ENCODE measurements around the gene BUD13.
A peak's percentile ranks its signal among the peaks of the same experiment; 100 is the strongest.

BUD13 gene

DNA sequence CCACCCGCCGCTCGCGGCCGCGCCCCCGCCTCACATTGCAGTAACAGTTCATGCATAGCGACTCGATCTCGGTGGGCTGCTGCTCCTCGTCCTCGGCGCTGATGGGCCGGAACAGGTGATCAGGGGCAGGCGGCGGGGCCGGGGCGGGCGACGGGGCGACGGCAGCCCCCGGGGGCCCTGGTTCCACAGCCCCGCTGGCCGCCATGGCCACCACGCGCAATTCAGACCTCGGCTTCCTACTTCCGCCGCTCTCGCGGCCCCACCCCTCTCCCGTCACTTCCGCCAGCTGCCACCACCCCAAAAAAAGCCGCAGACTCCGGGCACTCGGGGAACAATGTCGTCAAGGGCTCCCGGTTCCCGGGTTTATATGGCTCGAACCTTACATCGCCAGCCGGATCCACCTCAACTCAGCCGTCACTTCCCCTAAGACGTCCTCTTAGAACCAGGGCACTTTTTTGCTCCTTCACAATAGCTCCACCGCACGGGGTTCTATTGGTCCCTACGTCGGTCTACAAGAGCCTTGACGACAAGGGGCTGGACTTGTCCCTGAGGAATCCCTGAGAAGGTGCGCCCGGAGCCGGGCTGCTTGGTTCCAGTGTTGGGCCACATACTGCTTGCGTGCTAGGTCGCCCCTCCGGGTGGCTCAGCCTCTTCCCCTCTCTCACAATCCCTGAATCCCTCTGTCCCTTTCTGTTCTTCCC is 15.1 kb upstream of the BUD13 start, which contains the start of gene ZPR1:
Gene ZPR1, minus strand, starts transcription at position 238 of the 701 bp plus-strand sequence. Its CDS starts 33 bp downstream, at position 205.
- Mint-ChIP-seq H3K36me3 (ENCODE audit: low read depth) (peaks cover 32% of the 10 kb centered on the region), H3K4me1 (peaks cover 20% of the 10 kb centered on the region), H3K27ac (peak within 1 kb of the TSS; percentile 85 to 96 (median 89)), H3K27me3 (ENCODE audit: low read depth) (peaks cover 8% of the 10 kb centered on the region), H3K9me3 (no peaks in the 10 kb centered on the region), H3K4me3 (peak within 1 kb of the TSS; percentile 97 to 99 (median 98))
- TF ChIP-seq, protein P1, sequence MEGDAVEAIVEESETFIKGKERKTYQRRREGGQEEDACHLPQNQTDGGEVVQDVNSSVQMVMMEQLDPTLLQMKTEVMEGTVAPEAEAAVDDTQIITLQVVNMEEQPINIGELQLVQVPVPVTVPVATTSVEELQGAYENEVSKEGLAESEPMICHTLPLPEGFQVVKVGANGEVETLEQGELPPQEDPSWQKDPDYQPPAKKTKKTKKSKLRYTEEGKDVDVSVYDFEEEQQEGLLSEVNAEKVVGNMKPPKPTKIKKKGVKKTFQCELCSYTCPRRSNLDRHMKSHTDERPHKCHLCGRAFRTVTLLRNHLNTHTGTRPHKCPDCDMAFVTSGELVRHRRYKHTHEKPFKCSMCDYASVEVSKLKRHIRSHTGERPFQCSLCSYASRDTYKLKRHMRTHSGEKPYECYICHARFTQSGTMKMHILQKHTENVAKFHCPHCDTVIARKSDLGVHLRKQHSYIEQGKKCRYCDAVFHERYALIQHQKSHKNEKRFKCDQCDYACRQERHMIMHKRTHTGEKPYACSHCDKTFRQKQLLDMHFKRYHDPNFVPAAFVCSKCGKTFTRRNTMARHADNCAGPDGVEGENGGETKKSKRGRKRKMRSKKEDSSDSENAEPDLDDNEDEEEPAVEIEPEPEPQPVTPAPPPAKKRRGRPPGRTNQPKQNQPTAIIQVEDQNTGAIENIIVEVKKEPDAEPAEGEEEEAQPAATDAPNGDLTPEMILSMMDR (IDR thresholded peaks at IDR 0.05; ENCODE audit: unreplicated experiment in 3 of 3), result no peak

DNA sequence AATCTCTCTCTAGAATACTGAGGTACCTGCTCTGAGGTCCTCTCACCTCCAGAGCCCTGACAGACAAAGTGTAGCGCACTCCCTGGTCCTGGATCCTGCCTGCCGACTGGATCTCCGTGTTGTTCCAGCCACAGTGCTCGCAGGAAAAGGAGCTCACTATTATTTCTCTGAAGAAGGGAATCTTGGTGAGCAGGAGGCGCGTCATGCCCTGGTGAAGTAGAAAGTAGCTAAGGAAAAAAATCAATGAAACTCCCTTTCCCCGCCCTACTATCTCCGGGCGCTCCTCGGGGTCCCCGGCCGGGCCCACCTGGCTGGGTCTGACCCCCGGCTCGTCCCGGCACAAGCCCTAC is 14.6 kb upstream of the BUD13 start:
- peak overlapping the region; percentile 11 to 57 (median 24) for H3K27ac Mint-ChIP-seq
- H3K4me1 Mint-ChIP-seq, result peaks cover 18% of the 10 kb centered on the region
- H3K9me3 Mint-ChIP-seq, result no peaks in the 10 kb centered on the region
- H3K36me3 Mint-ChIP-seq (ENCODE audit: low read depth), result peaks cover 38% of the 10 kb centered on the region
- TF ChIP-seq, protein P1 (IDR thresholded peaks at IDR 0.05; ENCODE audit: unreplicated experiment in 3 of 3), result no peak
- H3K4me3 Mint-ChIP-seq, result peak overlapping the region; percentile 97 to 99 (median 98)
- peaks cover 8% of the 10 kb centered on the region for H3K27me3 Mint-ChIP-seq (ENCODE audit: low read depth)

DNA sequence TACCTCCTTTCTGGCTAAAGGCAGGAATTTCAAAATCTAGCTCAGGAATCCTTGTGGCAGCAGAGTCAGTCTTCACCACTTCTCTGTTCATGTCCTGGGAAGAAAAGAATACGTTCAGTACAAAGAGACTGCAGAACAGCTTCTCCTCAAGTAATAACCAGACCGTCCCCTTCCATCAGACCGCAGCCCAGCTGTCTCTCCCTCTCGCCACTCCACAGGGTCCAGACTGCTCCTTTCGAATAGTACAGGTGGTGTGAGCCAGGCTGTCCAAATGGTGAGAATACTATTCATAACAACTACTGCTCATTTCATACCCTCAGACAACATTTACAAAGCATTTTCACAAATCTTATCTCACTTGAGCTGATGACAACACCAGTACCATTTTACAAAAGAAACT is 14.2 kb upstream of the BUD13 start:
- peak overlapping the region; percentile 11 to 57 (median 24) for H3K27ac Mint-ChIP-seq
- TF ChIP-seq, protein P1 (IDR thresholded peaks at IDR 0.05; ENCODE audit: unreplicated experiment in 3 of 3), result no peak
- peaks cover 18% of the 10 kb centered on the region for H3K4me1 Mint-ChIP-seq
- H3K4me3 Mint-ChIP-seq, result peak overlapping the region; percentile 97 to 99 (median 98)
- H3K36me3 Mint-ChIP-seq (ENCODE audit: low read depth), result peaks cover 42% of the 10 kb centered on the region
- peaks cover 8% of the 10 kb centered on the region for H3K27me3 Mint-ChIP-seq (ENCODE audit: low read depth)
- H3K9me3 Mint-ChIP-seq, result no peaks in the 10 kb centered on the region

DNA sequence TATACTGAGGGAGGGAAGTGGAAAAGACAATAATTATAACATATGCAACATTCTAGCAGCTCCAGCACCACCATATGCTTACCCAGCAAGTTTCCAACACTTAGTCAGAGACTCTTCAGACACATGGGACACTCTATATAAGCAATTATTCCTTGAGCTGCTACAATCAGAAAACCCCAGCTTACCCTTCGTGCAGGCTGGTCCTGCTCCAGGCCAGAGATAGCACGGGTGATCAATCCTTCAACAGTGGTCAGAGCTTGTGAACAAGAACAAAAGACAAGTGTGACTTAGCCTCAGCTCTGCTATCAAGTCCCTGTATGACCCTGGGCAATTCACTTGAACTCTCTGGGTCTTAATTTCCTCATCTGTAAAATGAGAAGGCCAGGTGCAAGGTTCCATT is 13.5 kb upstream of the BUD13 start:
- TF ChIP-seq, protein P1 (IDR thresholded peaks at IDR 0.05; ENCODE audit: unreplicated experiment in 3 of 3), result no peak
- Mint-ChIP-seq H3K4me1 (peaks cover 18% of the 10 kb centered on the region), H3K4me3 (peak overlapping the region; percentile 97 to 99 (median 98)), H3K36me3 (ENCODE audit: low read depth) (peaks cover 46% of the 10 kb centered on the region), H3K9me3 (no peaks in the 10 kb centered on the region), H3K27ac (no peak overlapping the region), H3K27me3 (ENCODE audit: low read depth) (peaks cover 8% of the 10 kb centered on the region)

DNA sequence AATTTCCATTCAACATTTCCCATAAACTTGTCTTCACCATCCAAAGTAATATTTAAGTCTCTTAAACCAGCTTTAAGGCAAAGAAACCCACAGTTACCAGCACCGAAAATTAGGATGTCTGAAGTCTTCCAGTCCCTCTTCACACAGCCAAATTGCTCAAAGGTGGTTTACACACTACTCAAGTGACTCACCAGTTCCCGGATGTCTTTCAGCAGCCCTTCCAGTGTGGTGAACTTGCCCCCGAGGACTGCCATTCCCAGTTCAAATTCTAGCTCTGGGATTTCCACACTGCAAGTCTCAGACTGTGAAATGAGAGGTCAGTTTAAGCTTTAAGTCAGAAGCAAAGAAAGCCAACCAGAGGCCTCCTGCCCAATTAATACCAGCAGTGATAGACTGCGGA is 9.9 kb upstream of the BUD13 start:
- no peaks in the 10 kb centered on the region for H3K9me3 Mint-ChIP-seq
- H3K27ac Mint-ChIP-seq, result no peak overlapping the region
- TF ChIP-seq, protein P1 (IDR thresholded peaks at IDR 0.05; ENCODE audit: unreplicated experiment in 3 of 3), result no peak
- no peak overlapping the region for H3K4me3 Mint-ChIP-seq
- peaks cover 8% of the 10 kb centered on the region for H3K4me1 Mint-ChIP-seq
- H3K36me3 Mint-ChIP-seq (ENCODE audit: low read depth), result peaks cover 75% of the 10 kb centered on the region
- no peaks in the 10 kb centered on the region for H3K27me3 Mint-ChIP-seq (ENCODE audit: low read depth)

DNA sequence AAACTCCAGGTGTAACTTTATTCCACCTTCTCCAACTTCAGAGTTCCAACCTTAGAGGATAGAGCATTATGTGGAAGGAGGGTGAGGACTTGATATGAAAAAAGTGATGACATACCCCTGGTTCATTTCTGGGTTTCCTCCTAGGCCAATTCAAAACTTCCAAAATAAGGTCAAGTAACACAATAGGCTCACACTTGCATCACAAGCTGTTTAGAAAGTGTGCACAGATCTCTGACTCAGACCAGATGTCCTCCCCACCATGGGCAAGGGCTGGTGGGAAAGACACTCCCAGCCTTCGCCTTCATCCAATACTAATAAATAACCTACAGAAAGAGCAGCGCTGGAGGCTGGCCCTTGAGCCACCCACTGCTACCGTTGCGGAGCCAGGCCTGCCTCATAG is 5.8 kb upstream of the BUD13 start:
- Mint-ChIP-seq H3K4me3 (no peak overlapping the region), H3K36me3 (ENCODE audit: low read depth) (peaks cover 60% of the 10 kb centered on the region), H3K27ac (no peak overlapping the region), H3K9me3 (no peaks in the 10 kb centered on the region), H3K27me3 (ENCODE audit: low read depth) (no peaks in the 10 kb centered on the region), H3K4me1 (peaks cover 3% of the 10 kb centered on the region)
- TF ChIP-seq, protein P1 (IDR thresholded peaks at IDR 0.05; ENCODE audit: unreplicated experiment in 3 of 3), result no peak

Measured in nephron (organoid).